ENCODE measurements around the gene XKR3. TPM values are rescaled to one million over a fixed set of nuclear protein-coding genes. Genes with fewer than 3 reads are reported as not detected.
"Not testable (repeated sequence)": the region's sequence is repeated elsewhere in the genome, so short reads cannot be mapped to it uniquely, and the experiment has no call there.

XKR3 gene
- polyA plus RNA-seq, 3 donors: not detected

DNA sequence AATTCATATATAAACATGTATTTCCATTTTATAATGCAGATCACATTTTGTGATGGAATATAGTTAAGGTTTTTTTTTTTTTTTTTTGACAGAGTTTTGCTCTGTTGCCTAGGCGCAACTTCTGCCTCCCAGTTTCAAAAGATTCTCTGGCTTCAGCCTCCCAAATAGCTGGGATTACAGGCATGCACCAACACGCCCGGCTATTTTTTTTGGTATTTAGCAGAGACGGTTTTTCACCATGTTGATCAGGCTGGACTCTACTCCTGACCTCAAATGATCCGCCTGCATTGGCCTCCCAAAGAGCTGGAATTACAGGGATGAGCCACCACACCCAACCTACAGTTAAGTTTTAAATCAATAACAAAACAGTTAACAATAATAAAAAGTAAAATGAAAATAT, 18.8 kb downstream of the XKR3 start:
- no peak for DNase-seq (ENCODE audit: low read depth in 3 of 3, low spot score in 2 of 3)

DNA sequence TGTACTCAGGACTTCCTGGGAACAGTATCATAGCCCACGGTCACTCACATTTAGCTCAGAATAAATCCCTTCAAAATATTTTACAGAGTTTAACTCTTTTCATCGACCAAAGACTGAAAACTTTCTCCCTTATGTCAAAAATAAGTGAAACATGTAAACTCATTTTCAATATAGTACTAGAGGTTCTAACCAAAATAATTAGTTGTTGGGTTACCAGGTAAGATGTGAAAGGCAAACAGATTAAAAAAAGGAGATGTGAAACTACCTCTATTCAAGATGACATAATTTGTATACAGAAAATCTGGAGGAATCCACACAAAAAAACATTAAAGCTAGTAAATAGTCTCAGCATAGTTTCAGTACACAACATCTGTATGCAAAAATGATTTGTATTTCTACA, 20.3 kb downstream of the XKR3 start:
- no peak for DNase-seq (ENCODE audit: low read depth in 3 of 3, low spot score in 2 of 3)

DNA sequence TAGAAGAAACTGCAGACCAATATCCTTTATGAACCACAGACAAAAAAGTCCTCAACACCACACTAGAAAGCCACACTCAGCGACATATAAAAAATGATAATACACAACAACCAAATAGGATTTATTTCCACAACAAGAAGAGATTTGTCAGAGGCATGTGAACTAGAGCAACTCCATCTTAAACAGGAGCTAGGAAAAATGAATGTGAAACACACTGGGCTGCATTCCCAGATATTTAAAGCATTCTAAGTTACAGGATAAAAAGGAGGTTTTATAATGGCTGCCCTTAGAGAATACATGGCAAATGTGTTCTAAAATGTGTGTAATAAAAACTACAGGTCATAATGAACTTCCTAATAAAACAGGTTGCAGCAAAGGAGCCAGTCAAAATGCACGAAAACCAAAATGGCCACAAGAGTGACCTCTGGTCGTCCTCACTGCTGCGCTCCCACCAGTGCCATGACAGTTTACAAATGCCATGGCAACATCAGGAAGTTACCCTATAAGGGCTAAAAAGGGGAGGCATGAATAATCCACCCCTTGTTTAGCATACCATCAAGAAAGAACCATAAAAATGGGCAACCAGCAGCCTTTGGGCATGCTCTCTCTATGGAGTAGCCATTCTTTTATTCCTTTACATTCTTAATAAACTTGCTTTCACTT, 21.8 kb downstream of the XKR3 start:
- no peak for DNase-seq (ENCODE audit: low read depth in 3 of 3, low spot score in 2 of 3)

DNA sequence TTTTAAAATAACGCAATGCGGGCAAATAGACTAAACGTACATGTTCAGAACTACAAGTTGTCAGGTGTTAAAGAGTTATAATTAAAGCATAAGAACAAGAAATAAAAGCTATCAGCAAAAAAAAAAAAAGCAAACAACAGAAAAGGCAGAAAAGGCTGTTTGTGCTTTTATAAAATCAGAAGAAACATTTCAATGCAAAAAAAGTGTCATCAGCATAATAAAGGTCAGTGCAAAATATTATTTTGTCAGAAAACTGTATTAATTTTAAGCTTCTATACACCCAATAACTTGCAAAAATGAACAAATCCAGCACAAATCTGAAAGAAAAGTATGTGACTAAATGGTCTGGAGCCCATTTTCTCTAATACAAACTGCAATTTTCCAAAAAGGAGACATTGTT, 23.6 kb downstream of the XKR3 start:
- DNase-seq (ENCODE audit: low read depth in 3 of 3, low spot score in 2 of 3): no peak

DNA sequence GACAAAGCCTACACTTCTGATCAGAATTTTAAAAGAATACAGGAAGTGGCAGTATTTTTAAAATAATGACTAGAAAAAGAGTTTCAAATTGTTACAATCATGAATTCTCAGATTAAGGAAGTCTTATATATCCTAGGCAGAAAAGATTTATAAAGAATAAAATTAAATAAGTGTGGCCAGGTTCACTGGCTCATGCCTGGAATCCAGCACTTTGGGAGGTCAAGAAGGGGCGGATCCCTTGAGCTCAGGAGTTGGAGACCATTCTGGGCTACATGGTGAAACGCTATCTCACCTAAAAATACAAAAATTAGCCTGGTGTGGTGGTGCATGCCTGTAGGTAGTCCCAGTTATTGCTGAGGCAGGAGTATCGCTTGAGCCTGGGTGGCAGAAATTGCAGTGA, 24.1 kb downstream of the XKR3 start:
- DNase-seq (ENCODE audit: low read depth in 3 of 3, low spot score in 2 of 3): no peak

DNA sequence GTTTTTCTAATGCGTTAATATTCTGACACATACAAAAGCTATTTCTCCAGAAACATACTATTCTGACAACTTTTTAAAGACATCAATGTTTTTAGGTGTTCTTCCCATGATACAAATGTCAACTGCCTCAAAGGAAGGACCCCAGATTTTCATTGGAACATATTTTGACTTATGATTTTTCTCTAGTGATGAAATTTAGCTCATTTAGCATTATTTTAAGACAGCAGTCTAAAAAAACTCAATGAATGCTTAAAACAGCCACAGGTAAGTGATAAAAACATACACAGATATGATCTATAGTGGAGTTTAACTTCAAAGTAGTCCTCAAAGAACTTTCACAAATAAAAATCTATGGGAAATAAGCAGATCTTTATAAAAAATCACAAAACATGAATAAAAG, 24.9 kb downstream of the XKR3 start:
- DNase-seq (ENCODE audit: low read depth in 3 of 3, low spot score in 2 of 3): no peak

DNA sequence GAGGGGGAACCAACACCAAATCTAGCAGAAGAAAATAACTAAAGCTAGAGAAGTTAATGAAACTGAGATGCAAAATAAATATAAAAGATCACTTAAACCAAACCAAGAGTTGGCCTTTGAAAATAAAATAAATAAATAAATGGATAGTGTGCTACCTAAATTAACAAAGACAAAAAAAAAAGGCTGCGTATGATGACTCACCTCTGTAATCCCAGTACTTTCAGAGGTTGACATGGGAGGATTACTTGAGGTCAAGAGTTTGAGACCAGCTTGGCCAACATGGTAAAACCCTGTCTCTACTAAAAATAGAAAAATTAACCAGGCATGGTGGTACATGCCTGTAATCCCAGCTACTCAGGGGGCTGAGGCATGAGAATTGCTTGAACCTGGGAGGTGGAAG, 29.7 kb downstream of the XKR3 start:
- not testable (repeated sequence) for DNase-seq (ENCODE audit: low read depth in 3 of 3, low spot score in 2 of 3)

DNA sequence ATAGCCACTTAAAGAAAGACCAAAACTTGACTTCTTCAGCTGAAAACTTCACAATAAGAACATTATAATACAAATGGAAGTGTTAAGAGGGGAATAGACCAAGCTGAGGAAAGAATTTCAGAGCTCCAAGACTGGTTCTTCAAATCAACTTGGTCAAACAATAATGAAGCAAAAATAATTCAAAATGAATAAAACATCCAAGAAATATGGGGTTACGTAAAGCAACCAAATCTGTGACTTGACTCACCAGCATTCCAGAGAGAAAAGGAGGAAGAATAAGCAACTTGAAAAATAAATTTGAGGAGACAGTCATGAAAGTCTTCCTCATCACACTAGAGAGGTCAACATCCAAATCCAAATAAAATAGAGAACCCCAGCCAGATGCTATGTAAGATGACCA, 31.4 kb downstream of the XKR3 start:
- DNase-seq (ENCODE audit: low read depth in 3 of 3, low spot score in 2 of 3): no peak

DNA sequence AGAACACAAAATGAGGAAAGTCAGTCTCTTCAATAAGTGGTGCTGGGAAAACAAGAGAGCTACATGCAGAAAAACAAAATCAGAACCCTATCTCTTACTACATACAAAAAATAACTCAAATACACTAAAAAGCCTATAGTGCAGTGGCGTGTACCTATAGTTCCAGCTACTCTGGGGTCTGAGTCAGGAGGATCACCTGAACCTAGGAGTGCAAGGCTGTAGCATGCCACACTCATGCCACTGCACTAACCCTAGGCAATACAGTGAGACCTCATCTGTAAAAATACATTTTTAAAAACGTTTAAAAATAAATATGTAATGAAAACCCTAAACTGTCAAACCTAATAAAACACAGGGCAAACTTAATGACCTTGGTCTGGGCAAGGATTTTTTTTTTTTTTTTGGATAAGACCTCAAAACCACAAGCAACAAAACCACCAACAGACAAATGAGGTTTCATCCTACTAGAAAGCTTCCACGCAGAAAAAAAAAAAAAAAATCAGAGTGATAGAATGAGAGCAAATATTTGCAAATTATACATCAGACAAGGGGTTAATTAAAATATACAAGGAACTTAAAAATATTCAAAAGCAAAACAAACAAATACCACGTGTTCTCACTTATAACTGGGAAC, 35.2 kb downstream of the XKR3 start:
- no peak for DNase-seq (ENCODE audit: low read depth in 3 of 3, low spot score in 2 of 3)

DNA sequence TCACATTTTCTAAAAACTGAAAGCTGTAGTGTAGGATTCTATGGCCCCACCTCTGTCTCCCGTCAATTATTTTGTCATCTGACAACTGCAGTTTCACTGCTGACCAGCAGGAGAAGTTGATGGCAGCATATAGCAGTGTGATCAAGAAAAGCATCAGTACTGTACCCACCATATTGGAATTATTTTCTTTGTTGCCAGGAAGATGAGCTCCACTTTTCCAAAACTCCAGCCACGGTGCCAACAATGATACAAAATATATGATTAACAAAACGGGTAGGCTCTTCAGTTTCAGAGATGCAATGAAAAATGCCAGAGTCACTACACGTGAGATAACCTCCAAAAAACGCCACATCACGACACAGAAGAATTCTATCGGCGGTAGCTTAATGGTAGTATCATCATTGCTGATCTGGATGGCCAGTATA, 41.3 kb downstream of the XKR3 start:
- DNase-seq (ENCODE audit: low read depth in 3 of 3, low spot score in 2 of 3): no peak

DNA sequence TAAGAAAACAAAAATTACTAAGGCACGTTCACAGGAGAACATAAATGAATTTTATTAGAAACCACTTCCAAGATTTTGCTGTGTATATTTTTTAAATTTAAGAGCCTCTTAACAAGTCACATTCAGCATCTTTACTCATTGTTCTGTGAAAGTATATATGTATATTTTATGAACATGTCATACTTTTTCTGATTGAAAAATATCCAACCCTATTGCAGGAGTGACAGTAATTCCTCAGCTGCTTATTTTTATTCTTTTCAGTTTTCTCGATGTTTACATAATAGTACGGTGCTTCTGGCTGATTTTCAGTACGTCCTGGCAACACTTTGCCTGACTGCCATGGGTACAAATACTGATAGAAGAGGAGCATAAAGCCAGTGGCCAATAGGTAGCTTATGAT, 41.8 kb downstream of the XKR3 start:
- no peak for DNase-seq (ENCODE audit: low read depth in 3 of 3, low spot score in 2 of 3)

DNA sequence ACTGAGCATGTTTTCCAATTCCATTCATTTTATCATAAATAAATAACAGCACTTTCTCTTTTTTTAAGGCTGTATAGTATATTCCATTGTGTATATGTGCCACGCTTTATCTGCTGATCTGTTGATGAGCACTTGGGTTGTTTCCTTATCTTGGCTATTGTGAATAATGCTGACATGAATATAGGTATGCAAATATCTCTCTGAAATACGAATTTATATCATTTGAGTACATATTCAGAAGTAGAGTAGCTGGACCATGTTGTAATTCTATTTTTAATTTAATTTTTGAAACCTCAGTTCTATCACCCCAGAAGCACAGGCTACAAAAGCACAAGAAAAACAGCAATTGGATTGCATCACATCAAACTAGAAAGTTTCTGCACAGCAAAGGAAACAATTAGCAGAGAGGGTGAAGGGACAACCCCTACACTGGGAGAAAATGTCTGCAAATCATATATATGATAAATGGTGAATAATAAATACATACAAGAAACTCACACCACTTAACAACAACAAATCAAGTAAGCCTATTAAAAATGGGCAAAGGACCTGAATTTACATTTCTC, 43.4 kb downstream of the XKR3 start:
- DNase-seq (ENCODE audit: low read depth in 3 of 3, low spot score in 2 of 3): no peak

DNA sequence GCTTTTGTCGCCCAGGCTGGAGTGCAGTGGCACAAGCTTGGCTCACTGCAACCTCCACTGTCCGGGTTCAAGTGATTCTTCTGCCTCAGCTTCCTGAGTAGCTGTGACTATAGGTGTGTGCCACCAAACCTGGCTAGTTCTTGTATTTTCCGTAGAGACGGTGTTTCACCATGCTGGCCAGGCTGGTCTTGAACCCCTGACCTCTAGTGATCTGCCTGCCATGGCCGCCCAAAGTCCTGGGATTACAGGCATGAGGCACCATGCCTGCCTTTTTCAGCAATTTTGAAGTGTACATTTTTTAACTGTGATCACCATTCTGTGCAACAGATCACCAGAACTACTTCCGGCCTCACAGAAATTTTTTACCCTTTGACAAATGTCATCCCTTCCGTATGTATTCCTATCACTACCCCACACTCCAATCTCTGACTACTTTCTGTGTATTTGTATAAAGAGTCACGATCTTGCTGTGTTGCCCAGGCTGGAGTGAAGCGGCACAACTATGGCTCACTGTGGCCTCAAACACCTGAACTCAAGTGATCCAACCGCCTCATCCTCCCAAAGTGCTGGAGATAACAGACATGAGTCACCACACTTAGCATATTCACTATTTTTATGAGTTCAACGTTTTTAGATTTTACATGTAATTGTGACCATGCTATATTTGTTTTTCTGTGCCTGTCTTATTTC, 44.0 kb downstream of the XKR3 start:
- no peak for DNase-seq (ENCODE audit: low read depth in 3 of 3, low spot score in 2 of 3)

DNA sequence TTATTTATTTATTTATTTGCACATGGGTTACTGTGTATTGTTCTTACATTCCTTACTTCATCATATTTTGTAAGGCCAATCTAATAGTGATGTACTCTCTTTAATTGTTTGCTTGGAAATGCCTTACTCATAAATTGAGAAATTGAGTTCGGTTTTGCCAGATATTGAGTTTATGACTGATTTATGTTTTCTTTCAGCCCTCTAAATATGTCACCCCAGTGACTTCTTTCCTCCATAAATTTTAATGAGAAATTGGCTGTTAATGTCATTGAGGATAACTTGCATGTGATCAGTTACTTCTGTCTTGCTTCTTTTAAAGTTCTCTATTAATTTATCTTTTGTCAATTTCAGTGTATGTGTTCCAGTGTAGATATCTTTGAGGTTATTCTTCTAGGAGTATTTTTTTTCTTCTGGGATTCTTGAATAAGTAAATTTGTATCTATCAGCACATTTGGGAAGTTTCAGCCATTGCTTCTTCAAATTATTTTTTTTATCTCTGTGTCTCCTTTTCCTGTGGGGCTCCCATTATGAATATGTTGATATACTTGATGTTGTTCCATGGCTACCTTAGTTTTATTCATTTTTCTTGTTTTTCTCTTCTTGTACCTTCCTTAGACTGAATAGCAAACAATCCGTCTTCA, 47.8 kb downstream of the XKR3 start:
- no peak for DNase-seq (ENCODE audit: low read depth in 3 of 3, low spot score in 2 of 3)

DNA sequence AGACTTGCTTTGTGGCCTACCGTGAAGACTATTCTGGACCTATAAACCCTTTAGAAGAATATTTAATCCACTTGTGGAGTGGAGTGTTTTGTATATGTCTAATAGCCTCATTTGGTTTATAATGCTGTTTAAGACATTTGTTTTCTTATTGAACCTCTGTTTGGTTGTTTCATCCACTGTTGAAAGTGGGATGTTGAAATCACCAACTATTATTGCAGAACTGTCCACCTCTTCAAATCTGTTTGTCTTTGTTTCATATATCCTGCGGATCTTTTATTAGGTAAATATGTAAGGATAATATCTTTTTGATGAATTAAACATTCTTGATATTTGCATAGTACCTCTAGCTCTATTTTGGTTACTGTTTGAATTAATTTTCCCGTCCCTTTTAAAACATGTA, 49.1 kb downstream of the XKR3 start:
- DNase-seq (ENCODE audit: low read depth in 3 of 3, low spot score in 2 of 3): no peak

DNA sequence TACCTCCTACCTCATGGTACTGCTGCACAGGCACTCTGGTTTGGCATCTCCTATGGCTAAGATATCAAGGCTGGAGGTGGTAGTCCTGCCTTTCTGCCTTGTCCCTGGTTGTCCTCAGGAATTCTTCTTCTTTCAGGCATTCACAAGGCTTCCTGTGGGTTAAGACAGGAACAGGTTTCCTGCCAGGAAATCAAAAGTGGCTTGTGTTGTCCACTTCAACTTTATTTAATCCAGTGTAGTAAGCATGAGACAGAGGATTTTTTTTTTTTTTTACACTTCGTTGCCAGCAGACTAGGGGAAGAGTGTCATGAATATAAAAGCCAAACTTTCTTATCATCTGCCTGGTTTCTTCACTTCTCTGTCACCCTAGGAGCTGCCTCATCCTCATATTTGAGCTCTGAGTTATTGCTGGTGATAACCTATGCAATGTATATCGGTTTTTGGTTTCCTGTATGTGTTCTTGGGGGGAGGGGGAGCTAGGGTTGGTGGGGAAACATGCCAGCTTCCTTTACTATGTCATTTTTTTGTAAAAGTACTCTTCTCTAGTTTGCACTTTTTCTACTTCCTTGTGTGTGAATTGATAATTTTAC, 50.2 kb downstream of the XKR3 start:
- DNase-seq (ENCODE audit: low read depth in 3 of 3, low spot score in 2 of 3): no peak

DNA sequence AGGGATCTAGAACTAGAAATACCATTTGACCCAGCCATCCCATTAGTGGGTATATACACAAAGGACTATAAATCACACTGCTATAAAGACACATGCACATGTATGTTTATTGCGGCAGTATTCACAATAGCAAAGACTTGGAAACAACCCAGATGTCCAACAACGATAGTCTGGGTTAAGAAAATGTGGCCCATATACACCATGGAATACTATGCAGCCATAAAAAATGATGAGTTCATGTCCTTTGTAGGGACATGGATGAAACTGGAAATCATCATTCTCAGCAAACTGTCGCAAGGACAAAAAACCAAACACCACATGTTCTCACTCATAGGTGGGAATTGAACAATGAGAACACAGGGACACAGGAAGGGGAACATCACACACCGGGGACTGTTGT, 53.6 kb downstream of the XKR3 start:
- not testable (repeated sequence) for DNase-seq (ENCODE audit: low read depth in 3 of 3, low spot score in 2 of 3)

DNA sequence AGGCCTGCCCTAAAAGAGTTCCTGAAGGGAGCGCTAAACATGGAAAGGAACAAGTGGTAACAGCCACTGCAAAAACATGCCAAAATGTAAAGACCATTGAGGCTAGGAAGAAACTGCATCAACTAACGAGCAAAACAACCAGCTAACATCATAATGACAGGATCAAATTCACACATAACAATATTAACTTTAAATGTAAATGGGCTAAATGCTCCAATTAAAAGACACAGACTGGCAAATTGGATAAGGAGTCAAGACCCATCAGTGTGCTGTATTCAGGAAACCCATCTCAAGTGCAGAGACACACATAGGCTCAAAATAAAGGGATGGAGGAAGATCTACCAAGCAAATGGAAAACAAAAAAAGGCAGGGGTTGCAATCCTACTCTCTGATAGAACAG, 57.3 kb downstream of the XKR3 start:
- not testable (repeated sequence) for DNase-seq (ENCODE audit: low read depth in 3 of 3, low spot score in 2 of 3)

DNA sequence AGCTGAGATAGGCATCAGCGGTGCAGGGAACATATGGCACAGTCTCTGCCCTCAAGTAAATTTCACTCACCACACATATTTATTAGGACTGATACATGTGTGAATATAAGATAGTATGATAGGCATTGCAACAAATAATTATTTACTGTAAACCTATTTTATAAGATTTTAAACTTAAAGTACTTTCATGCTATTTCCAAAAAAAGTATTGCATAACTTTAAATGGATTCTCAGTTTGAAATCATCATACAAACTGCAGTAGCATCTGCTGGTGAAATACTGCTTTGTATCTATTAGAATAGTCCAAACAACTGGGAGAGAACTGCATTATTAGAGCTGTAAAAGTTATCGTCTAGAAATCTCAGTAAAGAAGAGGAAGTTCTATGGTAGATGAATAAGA, 63.0 kb downstream of the XKR3 start:
- DNase-seq (ENCODE audit: low read depth in 3 of 3, low spot score in 2 of 3): not testable (repeated sequence)

DNA sequence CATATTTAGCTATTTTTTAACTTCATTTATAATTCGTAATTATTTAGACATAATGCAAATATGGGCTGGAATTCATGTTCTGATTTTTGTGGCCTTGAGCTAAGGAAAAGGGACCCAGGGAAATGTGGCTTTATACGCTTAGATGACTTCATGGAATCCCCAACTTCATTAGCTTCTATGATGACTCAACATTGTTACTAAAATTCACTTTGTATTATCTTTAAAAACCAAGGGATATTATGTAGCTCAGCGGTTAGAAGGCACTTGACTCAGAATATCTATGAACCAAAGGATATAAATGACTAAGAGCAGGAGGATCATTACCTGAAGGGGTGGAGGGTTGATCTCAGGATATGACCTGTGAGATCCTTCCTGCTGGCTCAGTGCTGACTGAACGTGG, 64.8 kb downstream of the XKR3 start:
- not testable (repeated sequence) for DNase-seq (ENCODE audit: low read depth in 3 of 3, low spot score in 2 of 3)

DNA sequence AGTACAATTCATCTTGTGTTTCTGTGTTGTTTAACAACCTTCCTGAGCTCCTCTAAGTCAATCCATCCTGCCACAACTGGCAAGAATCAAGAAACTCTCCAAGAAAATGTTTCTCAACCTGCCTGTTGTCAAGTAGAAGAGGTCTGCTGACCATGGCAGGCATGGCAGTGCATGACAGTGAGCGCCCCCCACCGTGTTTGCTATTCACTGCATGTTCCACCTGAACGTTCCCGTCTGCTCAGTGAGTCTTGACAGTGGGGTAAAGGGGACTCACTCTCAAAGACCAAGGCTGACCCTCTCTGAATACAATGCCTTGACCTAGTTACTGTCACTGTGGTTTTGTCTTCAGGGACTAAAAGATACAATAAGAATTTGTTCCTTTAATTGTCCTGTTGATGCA, 75.9 kb downstream of the XKR3 start:
- not testable (repeated sequence) for DNase-seq (ENCODE audit: low read depth in 3 of 3, low spot score in 2 of 3)
